NCI-H1092 (cell line): Measurements from ENCODE around the gene RAC2.

ENCODE experiments used
- DNase-seq: peaks from one replicate; lab custom pipeline; 2025; lab: John Stamatoyannopoulos, UW

The RAC2 gene

DNA sequence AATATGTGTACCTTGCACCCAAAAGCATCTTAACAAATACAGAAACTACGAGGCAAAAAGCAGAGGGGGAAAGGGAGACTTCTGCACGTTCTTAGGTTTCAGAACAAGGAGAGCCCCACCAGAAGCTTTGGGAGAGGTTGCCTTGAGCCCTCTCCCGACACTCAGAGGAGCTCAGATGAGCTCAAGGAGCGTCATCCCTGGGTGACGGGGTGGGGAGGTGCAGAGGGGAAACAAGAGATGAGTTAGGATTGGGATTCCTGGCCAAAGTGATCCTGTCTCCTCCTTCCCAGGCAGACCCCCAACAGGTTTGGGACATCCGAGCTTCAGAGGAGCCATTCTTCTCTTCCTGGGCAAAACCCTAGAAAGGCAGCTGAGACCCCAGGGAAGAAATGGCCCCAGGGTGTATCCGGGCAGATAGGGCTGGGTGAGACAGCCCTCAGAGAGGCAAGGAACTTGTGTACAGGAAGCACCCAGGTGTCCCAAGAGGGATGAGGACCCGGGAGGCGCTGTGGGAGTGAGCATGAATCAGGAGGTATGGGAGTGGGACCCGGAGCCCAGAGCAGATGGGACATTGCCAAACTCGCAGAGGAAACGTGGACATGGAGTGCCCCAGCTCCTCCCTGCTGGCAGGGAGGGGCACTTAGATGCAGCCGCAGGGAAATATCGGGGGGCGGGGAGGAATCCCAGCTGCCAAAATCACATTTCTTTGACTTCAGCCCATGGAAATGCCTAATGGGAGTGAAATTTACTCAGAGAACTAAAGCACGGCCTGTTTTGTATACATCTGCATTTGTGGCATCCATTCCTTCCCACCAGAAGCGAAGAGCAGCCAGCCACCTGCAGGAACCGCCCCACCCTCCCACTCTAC, 68.4 kb downstream of the RAC2 start:
- DNase-seq, result no peak
